ENCODE measurements around the gene MATN3.

Gene MATN3

DNA sequence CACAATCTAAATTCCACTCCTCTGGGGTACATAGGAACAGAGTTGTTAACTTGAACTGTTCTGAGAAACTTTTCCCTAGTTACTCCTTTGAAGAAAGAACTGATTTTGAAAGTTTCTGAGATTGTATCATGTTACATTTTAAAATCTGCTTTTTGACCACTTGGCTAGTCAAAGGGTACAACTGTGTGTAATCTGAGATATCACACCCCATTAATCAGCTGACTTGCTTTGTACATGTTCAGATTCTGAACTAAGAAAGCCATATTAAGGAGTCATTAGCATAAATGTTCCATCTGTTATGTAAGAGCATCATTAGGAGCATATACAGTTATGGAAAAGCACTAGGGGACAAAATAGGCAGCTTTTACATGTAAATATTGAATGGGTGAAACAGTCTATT is 18.7 kb downstream of the MATN3 start:
- no peak for DNase-seq

DNA sequence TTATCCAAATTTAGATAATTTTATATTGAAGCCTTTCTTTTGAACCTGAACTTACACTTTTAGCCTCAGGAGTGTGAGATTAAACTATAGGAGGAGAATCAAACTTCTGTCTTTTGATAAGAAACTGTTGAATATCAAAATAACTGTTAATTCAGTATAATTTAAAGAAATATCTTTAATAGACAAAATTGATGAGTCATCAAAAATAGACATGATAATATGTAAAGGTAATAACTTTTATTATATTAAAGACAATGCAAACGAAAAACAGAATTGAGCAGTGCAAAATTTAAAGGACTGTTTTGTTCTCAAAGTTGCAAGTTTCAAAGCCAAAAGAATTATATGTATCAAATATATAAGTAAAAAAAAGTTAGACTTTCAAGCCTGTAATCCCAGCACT is 20.6 kb downstream of the MATN3 start:
- DNase-seq: no peak

- DNase-seq: no peak
Measured at GRCh38 chr2:19990416-19990728, 22.1 kb downstream of the MATN3 start.

GRCh38 chr2:19989667-19990415 is 22.6 kb downstream of the MATN3 start, which contains the start of gene WDR35:
TSS of gene WDR35 (minus strand) at chr2:19990105. CDS start at chr2:19990015, 90 bp downstream.
- peak; percentile 78 to 90 (median 85) for DNase-seq

- DNase-seq: no peak
Measured at GRCh38 chr2:19989342-19989666, 23.2 kb downstream of the MATN3 start.

DNA sequence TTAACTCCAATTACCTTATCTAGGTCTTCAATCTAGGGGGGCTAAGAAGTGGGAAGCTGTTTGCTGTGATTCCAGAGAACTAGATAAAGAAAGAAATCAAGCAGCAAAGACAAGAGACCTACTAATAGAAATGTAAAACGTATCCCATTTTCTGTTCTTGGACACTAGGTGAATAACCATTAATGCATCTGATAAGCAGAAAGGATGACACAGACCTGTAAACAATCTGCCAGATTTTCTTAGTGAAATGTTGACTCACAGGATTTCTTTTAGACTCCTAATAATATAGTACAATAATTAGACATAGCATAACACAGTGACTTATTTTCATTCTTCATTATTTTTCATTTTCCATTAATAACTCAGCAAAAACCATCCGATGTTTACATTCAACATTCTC is 23.9 kb downstream of the MATN3 start:
- DNase-seq: no peak

GRCh38 chr2:19987936-19988335 is 24.5 kb downstream of the MATN3 start:
- DNase-seq: no peak

DNA sequence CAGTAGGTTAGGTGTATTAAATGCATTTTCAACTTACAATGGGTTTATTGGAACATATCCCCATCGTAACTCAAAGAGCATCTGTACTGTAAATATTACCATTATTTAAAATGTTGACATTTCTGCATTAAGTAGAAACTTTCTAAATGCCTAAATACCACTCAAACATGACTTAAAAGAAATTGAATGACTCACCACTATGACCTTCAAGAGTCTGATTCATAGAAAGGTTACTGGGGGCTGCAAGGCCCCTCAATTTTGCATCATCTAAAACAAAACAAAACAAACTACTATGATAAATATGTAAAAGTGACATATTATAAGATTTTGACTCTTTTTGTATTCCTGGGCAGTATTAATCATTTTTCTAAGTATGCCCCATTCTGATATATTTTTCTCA is 30.2 kb downstream of the MATN3 start:
- no peak for DNase-seq

GRCh38 chr2:19979932-19980331 is 32.5 kb downstream of the MATN3 start:
- no peak for DNase-seq

GRCh38 chr2:19973466-19973865 is 39.0 kb downstream of the MATN3 start:
- no peak for DNase-seq

DNA sequence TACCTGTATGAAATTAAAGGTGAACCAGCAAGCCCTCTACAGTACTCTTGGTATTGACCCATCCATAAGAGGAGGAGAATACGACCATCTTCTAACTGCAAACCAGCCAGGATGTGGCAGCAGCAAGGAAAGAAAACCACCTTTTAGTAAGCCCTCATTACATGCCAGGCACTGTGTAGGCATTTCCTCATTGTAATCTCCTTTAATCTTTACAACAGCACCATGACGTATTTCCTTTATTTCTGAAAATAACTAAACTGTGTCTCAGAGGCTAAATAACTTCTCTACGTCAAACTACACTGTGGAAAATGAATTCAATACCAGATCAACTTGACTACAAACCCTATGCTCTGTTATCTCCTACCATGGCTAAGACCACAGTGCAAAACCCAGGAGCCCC is 40.8 kb downstream of the MATN3 start:
- DNase-seq: peak in 2 of 5 experiments; percentile 33 to 83

DNA sequence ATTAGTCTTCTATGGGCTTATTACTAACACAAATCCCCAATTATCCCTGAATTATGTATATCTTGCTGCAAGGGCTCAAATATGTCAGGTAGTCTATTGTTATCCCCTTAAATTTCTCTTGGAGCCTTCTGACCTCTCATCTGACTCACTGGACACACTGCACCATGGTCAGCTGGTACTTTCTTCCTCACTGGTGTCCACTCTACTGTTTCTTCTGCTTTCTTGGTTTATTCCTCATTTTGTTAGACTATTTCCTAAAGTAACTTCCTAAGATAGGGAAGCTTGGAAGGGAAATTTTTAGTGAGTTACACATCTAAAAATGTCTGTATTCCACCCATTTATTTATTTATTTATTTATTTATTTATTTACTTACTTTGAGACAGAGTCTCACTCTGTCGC is 49.1 kb downstream of the MATN3 start:
- DNase-seq: no peak

- peak in 4 of 5 experiments; percentile 2 to 71 (median 10) for DNase-seq
Measured at GRCh38 chr2:19955544-19956422, 56.7 kb downstream of the MATN3 start.

GRCh38 chr2:19949071-19949470 is 63.4 kb downstream of the MATN3 start:
- no peak for DNase-seq

DNA sequence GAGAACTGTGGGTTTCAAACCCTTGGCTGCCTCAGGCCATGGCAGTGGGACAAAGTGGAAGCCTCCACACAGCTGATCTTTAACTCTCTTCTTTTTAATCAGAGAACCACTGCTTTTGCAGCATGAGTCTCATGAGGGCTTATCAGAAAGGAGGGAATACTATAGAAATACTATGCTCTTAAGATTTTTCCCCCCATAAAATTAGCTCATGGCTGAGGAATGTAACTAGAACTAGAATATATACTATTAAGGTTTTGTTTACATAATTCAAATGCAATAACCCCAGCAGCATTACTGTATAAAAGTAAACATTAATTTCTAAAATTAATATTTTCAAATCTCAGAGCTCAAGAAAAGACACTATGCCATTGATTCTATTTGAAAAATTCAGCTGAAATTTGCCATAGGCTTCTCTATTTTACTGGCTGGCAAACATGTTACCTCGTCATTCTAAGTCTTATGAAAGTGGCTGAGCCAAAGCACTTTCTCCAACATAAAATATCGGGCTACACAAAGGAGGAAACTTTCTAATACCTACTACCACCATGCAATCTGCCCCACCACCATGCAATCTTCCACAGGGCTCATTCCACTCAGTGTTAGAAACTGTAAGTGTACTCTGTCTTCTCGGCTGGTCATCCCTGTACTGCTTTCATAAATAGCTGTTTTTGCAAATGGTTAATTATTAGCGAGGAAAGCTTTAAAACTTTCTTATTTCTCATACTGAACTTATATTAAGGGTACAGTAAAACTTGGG is 65.1 kb downstream of the MATN3 start:
- DNase-seq: no peak

GRCh38 chr2:19944205-19944845 is 68.1 kb downstream of the MATN3 start:
- no peak for DNase-seq

- DNase-seq: no peak
Measured at GRCh38 chr2:19943189-19943588, 69.3 kb downstream of the MATN3 start.

- no peak for DNase-seq
Measured at GRCh38 chr2:19942199-19942598, 70.3 kb downstream of the MATN3 start.
